ENCODE measurements around the gene UAP1L1. TPM values are rescaled to one million over a fixed set of nuclear protein-coding genes. Genes with fewer than 3 reads are reported as not detected.

UAP1L1 gene
- polyA plus RNA-seq, 1 donor from 2014 or later: 0.21 TPM

- Histone ChIP-seq H3K9me3 (ENCODE audit: low read length) (no peaks in the 10 kb centered on the region), H3K9ac (ENCODE audit: low read length) (no peak overlapping the region), H3F3A (ENCODE audit: insufficient read depth, low read length, poor library complexity, severe bottlenecking) (no peaks in the 10 kb centered on the region), H3K79me2 (replicated peaks; ENCODE audit: insufficient read depth, low read length) (no peaks in the 10 kb centered on the region), H2AFZ (ENCODE audit: low read depth, low read length) (no peak overlapping the region), H4K20me1 (ENCODE audit: insufficient read depth) (no peaks in the 10 kb centered on the region), H3K36me3 (ENCODE audit: insufficient read depth, low read length) (no peaks in the 10 kb centered on the region), H3K4me3 (ENCODE audit: low read length) (no peak overlapping the region), H3K9me2 (ENCODE audit: insufficient read depth, low read length) (no peaks in the 10 kb centered on the region), H3K27me3 (ENCODE audit: insufficient read depth, low read depth, low read length) (peaks cover 66% of the 10 kb centered on the region), H3K27ac (ENCODE audit: low read length) (no peak overlapping the region), H3K4me2 (ENCODE audit: low read length) (no peak overlapping the region)
- TF ChIP-seq SMC3 (conservative IDR thresholded peaks at IDR 0.05; ENCODE audit: poor library complexity) (no peak), POLR2AphosphoS5 (IDR thresholded peaks at IDR 0.05) (no peak), RAD21 (conservative IDR thresholded peaks at IDR 0.05) (no peak), EP300 (conservative IDR thresholded peaks at IDR 0.05; ENCODE audit: poor library complexity, severe bottlenecking) (no peak), MXI1 (conservative IDR thresholded peaks at IDR 0.05; ENCODE audit: poor library complexity, severe bottlenecking) (no peak), TAF1 (IDR thresholded peaks at IDR 0.05; ENCODE audit: low read depth) (no peak), EZH2 (IDR thresholded peaks at IDR 0.05; ENCODE audit: borderline replicate concordance, insufficient read depth, low read length, poor library complexity, severe bottlenecking) (no peak)
- TF ChIP-seq, protein P1, sequence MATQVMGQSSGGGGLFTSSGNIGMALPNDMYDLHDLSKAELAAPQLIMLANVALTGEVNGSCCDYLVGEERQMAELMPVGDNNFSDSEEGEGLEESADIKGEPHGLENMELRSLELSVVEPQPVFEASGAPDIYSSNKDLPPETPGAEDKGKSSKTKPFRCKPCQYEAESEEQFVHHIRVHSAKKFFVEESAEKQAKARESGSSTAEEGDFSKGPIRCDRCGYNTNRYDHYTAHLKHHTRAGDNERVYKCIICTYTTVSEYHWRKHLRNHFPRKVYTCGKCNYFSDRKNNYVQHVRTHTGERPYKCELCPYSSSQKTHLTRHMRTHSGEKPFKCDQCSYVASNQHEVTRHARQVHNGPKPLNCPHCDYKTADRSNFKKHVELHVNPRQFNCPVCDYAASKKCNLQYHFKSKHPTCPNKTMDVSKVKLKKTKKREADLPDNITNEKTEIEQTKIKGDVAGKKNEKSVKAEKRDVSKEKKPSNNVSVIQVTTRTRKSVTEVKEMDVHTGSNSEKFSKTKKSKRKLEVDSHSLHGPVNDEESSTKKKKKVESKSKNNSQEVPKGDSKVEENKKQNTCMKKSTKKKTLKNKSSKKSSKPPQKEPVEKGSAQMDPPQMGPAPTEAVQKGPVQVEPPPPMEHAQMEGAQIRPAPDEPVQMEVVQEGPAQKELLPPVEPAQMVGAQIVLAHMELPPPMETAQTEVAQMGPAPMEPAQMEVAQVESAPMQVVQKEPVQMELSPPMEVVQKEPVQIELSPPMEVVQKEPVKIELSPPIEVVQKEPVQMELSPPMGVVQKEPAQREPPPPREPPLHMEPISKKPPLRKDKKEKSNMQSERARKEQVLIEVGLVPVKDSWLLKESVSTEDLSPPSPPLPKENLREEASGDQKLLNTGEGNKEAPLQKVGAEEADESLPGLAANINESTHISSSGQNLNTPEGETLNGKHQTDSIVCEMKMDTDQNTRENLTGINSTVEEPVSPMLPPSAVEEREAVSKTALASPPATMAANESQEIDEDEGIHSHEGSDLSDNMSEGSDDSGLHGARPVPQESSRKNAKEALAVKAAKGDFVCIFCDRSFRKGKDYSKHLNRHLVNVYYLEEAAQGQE (IDR thresholded peaks at IDR 0.05; ENCODE audit: borderline replicate concordance): no peak
- TF ChIP-seq, protein P2, sequence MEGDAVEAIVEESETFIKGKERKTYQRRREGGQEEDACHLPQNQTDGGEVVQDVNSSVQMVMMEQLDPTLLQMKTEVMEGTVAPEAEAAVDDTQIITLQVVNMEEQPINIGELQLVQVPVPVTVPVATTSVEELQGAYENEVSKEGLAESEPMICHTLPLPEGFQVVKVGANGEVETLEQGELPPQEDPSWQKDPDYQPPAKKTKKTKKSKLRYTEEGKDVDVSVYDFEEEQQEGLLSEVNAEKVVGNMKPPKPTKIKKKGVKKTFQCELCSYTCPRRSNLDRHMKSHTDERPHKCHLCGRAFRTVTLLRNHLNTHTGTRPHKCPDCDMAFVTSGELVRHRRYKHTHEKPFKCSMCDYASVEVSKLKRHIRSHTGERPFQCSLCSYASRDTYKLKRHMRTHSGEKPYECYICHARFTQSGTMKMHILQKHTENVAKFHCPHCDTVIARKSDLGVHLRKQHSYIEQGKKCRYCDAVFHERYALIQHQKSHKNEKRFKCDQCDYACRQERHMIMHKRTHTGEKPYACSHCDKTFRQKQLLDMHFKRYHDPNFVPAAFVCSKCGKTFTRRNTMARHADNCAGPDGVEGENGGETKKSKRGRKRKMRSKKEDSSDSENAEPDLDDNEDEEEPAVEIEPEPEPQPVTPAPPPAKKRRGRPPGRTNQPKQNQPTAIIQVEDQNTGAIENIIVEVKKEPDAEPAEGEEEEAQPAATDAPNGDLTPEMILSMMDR (IDR thresholded peaks at IDR 0.05; ENCODE audit: poor library complexity, severe bottlenecking): no peak
Observed at GRCh38 chr9:137079401-137079787, 2.1 kb downstream of the UAP1L1 start.

GRCh38 chr9:137080260-137081122 lies 3.2 kb downstream of the UAP1L1 start:
- Histone ChIP-seq H3K4me3 (ENCODE audit: low read length) (no peak overlapping the region), H3K27me3 (ENCODE audit: insufficient read depth, low read depth, low read length) (peaks cover 59% of the 10 kb centered on the region), H3K9me3 (ENCODE audit: low read length) (no peaks in the 10 kb centered on the region), H3K9me2 (ENCODE audit: insufficient read depth, low read length) (no peaks in the 10 kb centered on the region), H2AFZ (ENCODE audit: low read depth, low read length) (no peak overlapping the region), H3K27ac (ENCODE audit: low read length) (no peak overlapping the region), H3K4me2 (ENCODE audit: low read length) (no peak overlapping the region), H3K36me3 (ENCODE audit: insufficient read depth, low read length) (no peaks in the 10 kb centered on the region), H3K9ac (ENCODE audit: low read length) (no peak overlapping the region), H4K20me1 (ENCODE audit: insufficient read depth) (no peaks in the 10 kb centered on the region), H3K79me2 (replicated peaks; ENCODE audit: insufficient read depth, low read length) (no peaks in the 10 kb centered on the region), H3F3A (ENCODE audit: insufficient read depth, low read length, poor library complexity, severe bottlenecking) (no peaks in the 10 kb centered on the region)
- TF ChIP-seq, protein P1 (IDR thresholded peaks at IDR 0.05; ENCODE audit: borderline replicate concordance): no peak
- TF ChIP-seq TAF1 (IDR thresholded peaks at IDR 0.05; ENCODE audit: low read depth): no peak

All from neural cell (in vitro differentiated cells).